Activated T-helper 1 cell treated with anti-CD3 and anti-CD28 coated beads, Interleukin-12 subunit alpha, Interleukin-12 subunit beta, Interleukin-2, Interleukin-4 antibody, amounts not matched to agents 30 ng/mL and 10 ng/mL and 1 ng/mL, durations not matched to agents 14 hours and 24 hours and 36 hours (primary cell): ENCODE results near the gene CBFB. TPM values are rescaled to one million over a fixed set of nuclear protein-coding genes. Genes with fewer than 3 reads are reported as not detected.
"Not testable (repeated sequence)": the region's sequence is repeated elsewhere in the genome, so short reads cannot be mapped to it uniquely, and the experiment has no call there.

Source experiments
- DNase-seq: peaks from one replicate; pipeline ENCODE4 v3.0.0; 2021; ENCODE audit warnings: low spot score
- H3K27ac Mint-ChIP-seq: one replicate; pipeline ENCODE4 v1.8.0; 2021; ENCODE audit warnings: mild to moderate bottlenecking, mixed read lengths
- H3K27me3 Mint-ChIP-seq: one replicate; pipeline ENCODE4 v1.8.0; 2022; ENCODE audit warnings: mild to moderate bottlenecking, moderate library complexity, mixed read lengths; ENCODE audit not compliant: insufficient read depth
- H3K36me3 Mint-ChIP-seq: one replicate; pipeline ENCODE4 v1.8.0; 2021; ENCODE audit warnings: low read depth, mixed read lengths
- H3K4me1 Mint-ChIP-seq: one replicate; pipeline ENCODE4 v1.8.0; 2021; ENCODE audit warnings: low read depth, mixed read lengths
- H3K4me3 Mint-ChIP-seq: one replicate; pipeline ENCODE4 v1.8.0; 2021; ENCODE audit warnings: mild to moderate bottlenecking, moderate library complexity, mixed read lengths
- H3K9me3 Mint-ChIP-seq: one replicate; pipeline ENCODE4 v1.8.0; 2021; ENCODE audit warnings: mixed read lengths
- intact Hi-C: fragments of 100-400 bp; cut with micrococcal nuclease; formaldehyde crosslinking; loops from one replicate; pipeline ENCODE4 v1.15.1; 2024
- total RNA-seq: library from RNA; stranded (reverse); gene quantifications from 2 replicates; pipeline ENCODE4 v1.2.3, GENCODE V29; 2022

Gene CBFB
- total RNA-seq, 1 donor from 2014 or later = 175 TPM

DNA sequence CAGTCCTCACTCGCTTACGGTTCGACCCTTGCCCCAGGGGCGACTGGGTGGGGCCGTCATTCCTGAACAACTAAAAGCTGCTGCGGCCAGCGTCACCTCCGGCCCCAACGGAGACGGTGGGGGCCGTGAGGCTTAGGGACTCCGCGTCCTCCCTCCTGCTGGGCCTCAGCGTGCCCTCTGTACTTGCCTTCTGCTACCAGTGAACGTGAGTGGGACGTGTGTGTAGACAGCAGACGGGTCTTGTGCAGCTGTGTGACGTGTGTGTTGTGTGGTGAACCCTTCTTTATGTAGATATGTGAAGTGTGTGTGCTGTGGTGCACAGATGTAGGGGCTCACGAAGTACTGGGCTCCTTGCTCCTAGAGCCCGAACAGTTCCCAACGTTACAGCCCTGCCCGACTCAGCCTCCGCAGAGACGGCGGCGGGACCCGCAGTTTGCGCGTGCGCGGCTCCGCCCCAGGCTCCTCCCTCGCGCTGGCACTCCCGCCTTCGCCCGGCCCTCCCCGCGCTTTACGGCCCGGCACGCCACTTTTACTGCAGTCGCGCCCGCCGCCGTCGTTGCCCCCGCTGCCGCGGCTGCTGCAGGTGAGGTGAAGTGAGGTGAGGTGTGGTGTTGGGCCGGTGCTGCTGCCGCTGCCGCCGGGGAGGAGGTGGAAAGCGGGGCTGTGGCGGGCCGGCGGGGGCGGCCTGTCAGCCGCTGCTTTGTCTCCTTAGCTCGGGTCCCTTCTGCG lies 80.6 kb downstream of the CBFB start, which contains the start of gene PHAF1:
Gene PHAF1, plus strand, starts transcription at position 535 of the 729 bp plus-strand sequence. CDS start 235 bp downstream, outside the sequence.
- Mint-ChIP-seq H3K9me3 (no peaks in the 10 kb centered on the region), H3K4me3 (peak within 1 kb of the TSS; percentile 96), H3K27ac (peak within 1 kb of the TSS; percentile 87), H3K36me3 (peaks cover 2% of the 10 kb centered on the region), H3K27me3 (no peaks in the 10 kb centered on the region), H3K4me1 (peaks cover 45% of the 10 kb centered on the region)
- intact Hi-C loops = loop anchor here (1.0 to 2.0 kb wide), 8 partner anchors 41 to 453 kb away; partner anchors contain the start of genes B3GNT9, CBFB, CTCF and FBXL8
- DNase-seq = peak; percentile 93

DNA sequence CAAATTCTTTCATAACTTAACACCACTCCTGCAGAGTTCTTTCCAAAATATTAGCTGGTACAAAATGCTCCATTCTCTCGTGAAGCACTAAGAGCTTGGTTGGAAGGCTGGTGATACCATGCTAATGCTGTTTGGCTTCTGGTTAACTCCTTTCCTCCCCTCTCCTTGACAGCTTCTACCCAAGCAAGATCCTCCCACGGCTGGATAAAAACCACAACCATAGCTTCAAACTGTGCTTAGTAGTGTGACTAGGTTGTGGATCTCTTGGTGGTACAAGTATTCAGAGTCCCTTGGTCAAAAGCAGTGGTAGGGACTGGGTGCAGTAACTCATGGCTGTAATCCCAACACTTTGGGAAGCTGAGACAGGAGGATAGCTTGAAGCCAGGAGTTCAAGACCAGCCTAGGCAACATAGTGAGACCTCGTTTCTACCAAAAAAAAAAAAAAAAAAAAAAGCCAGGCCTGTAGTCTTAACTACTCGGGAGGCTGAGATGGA lies 83.0 kb downstream of the CBFB start:
- Mint-ChIP-seq H3K4me3 (peak overlapping the region; percentile 96), H3K27me3 (no peaks in the 10 kb centered on the region), H3K9me3 (no peaks in the 10 kb centered on the region), H3K4me1 (peaks cover 39% of the 10 kb centered on the region), H3K27ac (no peak overlapping the region), H3K36me3 (peaks cover 4% of the 10 kb centered on the region)
- intact Hi-C loops = no loop called here
- DNase-seq = no peak

DNA sequence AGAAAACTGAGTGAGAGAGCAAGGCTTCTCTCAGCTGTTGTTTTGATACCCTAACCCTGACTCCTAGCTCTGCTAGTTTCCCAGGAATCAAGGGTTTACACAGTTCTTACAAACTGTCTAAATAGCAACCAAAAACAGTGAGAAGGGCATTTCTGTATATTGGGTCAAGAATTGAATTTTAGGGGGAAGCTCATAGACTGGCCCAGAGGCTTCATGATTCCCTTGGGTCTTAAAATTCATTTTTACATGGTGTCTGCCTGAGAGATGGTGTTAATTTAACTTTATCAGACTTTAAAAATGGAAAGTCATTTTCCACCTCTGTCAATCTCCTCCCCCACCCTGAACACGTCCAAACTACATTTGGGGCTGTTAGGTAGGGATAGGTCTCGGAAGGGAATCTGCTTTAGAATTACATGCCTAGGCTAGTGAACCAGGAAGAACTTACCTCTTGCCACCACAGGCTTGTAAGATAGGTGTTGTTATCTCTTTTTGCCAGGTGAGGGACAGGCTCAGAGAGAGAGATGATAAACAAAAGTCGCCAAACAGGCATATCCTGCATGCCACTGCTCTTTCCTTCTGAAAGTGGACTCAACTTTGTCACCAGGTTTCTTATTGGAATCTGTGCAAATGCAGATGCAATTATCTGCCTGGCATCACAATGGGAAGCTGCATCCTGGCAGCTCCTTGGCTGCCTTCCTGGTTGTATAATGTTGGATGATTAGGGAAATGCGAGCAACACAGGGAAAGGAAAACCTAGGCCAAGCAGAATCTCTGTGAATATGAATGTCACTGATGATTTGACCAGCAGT lies 83.8 kb downstream of the CBFB start:
- Mint-ChIP-seq H3K4me1 (peaks cover 39% of the 10 kb centered on the region), H3K4me3 (no peak overlapping the region), H3K9me3 (no peaks in the 10 kb centered on the region), H3K36me3 (peaks cover 4% of the 10 kb centered on the region), H3K27ac (no peak overlapping the region), H3K27me3 (no peaks in the 10 kb centered on the region)
- DNase-seq = no peak
- intact Hi-C loops = no loop called here

DNA sequence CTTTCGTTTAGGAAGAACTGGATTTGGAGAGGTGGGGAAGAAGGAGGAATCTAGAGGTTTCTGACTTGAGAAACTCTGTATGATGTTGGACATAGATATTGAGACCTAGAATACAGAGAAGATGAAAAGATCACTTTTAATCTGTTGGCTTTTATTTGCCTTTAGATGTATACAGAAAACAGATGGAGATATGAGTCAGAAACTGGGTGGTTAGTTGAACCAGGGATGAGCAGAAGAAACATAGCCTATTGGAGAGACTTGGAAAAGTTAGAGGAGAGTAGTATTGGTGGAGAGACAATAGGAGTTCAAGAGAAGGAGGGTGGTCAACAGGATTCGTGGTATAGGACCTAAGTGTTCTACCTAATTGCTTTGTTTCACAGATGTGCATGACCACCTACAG lies 85.8 kb downstream of the CBFB start:
- Mint-ChIP-seq H3K27me3 (no peaks in the 10 kb centered on the region), H3K4me1 (peaks cover 27% of the 10 kb centered on the region), H3K36me3 (peaks cover 4% of the 10 kb centered on the region), H3K4me3 (no peak overlapping the region), H3K27ac (no peak overlapping the region), H3K9me3 (no peaks in the 10 kb centered on the region)
- DNase-seq = no peak
- intact Hi-C loops = no loop called here

DNA sequence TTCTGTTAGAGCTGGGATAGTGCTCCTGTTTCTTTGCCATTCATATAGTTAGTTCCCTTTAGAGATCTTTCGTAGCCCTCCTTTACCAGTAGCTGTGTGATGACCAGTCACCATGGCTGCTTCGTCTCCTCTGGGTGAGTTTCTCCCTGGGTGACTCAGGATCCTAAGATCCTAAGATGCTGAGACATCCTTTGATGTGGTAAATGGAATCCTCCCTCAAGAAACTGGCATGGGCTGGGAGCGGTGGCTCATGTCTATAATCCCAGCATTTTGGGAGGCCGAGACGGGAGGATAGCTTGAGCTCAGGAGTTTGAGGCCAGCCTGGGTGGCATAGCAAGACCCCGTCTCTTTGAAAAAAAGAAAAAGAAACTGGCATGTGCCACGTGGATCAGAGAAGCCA lies 86.7 kb downstream of the CBFB start:
- Mint-ChIP-seq H3K4me3 (no peak overlapping the region), H3K4me1 (peaks cover 24% of the 10 kb centered on the region), H3K27ac (no peak overlapping the region), H3K36me3 (peaks cover 7% of the 10 kb centered on the region), H3K27me3 (no peaks in the 10 kb centered on the region), H3K9me3 (no peaks in the 10 kb centered on the region)
- DNase-seq = no peak
- intact Hi-C loops = no loop called here

DNA sequence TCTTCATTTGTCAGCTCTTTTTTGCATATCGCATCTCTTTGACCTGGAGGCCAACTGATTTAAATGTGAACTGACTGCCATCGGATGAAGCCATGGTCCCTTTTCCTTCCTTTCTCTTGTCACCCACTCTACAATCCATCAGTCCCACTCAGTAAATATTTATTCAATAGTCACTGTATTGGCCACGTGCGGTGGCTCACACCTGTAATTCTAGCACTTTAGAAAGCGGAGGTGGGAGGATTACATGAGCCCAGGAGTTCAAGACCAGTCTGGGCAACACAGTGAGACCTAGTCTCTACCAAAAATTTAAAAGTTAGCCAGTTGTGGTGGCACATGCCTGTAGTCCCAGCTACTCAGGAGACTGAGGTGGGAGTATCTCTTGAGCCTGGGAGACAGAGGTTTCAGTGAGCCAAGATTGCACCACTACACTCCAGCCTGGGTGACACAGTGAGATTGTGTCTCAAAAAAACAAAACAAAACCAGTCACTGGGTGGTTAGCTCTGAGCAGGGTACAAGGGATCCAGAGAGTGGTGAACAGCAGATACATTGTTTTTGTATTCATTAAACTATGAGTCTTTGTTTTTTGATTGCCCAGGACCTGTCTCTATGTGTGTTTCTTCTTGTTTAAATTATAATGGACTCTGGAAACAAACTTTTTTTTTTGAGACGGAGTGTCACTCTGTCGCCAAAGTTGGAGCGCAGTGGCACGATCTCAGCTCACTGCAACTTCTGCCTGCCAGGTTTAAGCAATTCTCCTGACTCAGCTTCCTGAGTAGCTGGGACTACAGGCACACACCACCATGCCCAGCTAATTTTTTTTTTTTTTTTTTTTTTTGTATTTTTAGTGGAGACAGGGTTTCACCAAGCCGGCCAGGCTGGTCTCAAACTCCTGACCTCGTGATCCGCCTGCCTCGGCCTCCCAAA lies 87.7 kb downstream of the CBFB start:
- H3K4me1 Mint-ChIP-seq = peaks cover 16% of the 10 kb centered on the region
- intact Hi-C loops = no loop called here
- no peaks in the 10 kb centered on the region for H3K9me3 Mint-ChIP-seq
- H3K4me3 Mint-ChIP-seq = no peak overlapping the region
- H3K27ac Mint-ChIP-seq = no peak overlapping the region
- H3K27me3 Mint-ChIP-seq = no peaks in the 10 kb centered on the region
- no peak for DNase-seq
- peaks cover 11% of the 10 kb centered on the region for H3K36me3 Mint-ChIP-seq

DNA sequence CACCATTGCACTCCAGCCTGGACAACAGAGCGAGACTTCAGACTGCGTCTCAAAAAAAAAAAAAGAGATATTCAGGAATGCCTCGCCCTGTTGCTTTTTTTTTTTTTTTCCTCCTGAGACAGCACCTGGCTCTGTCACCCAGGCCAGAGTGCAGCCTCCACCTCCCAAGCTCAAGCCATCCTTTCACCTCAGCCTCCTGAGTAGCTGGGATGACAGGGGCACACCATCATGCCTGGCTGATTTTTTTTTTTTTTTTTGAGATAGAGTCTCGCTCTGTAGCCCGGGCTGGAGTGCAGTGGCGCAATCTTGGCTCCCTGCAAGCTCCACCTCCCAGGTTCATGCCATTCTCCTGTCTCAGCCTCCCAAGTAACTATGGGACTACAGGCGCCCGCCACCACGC lies 88.8 kb downstream of the CBFB start:
- Mint-ChIP-seq H3K36me3 (peaks cover 13% of the 10 kb centered on the region), H3K4me1 (peaks cover 5% of the 10 kb centered on the region), H3K4me3 (no peak overlapping the region), H3K27me3 (no peaks in the 10 kb centered on the region), H3K27ac (no peak overlapping the region), H3K9me3 (no peaks in the 10 kb centered on the region)
- no peak for DNase-seq
- intact Hi-C loops = no loop called here

DNA sequence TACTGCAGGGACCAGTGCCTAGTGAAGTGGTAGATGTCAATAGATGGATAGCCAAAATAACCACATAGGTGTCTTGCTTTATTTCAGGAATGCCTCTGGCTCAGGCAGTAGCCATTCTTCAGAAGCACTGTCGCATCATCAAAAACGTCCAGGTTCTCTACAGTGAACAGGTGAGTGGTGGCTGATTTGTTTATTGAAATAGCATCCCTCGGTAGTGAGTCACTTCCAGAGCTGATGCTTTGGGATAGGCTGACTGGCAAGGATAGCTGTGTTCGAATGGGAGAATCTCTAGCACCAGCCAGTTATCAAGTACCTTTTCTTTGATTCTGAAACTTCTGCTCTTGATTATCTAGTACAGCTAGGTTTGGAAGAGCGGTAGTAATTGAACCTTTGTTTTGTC lies 91.1 kb downstream of the CBFB start:
- H3K9me3 Mint-ChIP-seq = no peaks in the 10 kb centered on the region
- H3K4me1 Mint-ChIP-seq = no peaks in the 10 kb centered on the region
- no peaks in the 10 kb centered on the region for H3K27me3 Mint-ChIP-seq
- H3K36me3 Mint-ChIP-seq = peaks cover 17% of the 10 kb centered on the region
- H3K27ac Mint-ChIP-seq = no peak overlapping the region
- DNase-seq = no peak
- H3K4me3 Mint-ChIP-seq = no peak overlapping the region
- intact Hi-C loops = no loop called here

DNA sequence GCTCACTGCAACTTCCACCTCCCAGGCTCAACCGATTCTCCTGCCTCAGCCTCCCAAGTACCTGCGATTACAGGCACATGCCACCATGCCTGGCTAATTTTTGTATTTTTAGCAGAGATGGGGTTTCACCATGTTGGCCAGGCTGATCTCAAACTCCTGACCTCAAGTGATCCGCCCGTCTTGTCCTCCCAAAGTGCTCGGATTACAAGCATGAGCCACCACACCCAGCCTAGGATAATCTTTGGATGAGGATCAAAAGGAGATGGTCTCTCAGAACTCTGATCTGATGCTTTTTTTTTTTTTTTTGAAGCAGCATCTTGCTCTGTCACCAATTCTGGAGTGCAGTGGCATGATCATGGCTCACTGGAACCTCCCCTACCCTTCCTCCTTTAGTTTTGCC lies 93.8 kb downstream of the CBFB start:
- H3K4me1 Mint-ChIP-seq, DNase-seq, H3K27me3 Mint-ChIP-seq, H3K4me3 Mint-ChIP-seq, intact Hi-C loops, H3K27ac Mint-ChIP-seq, H3K9me3 Mint-ChIP-seq: not testable (repeated sequence)
- peaks cover 20% of the 10 kb centered on the region for H3K36me3 Mint-ChIP-seq

DNA sequence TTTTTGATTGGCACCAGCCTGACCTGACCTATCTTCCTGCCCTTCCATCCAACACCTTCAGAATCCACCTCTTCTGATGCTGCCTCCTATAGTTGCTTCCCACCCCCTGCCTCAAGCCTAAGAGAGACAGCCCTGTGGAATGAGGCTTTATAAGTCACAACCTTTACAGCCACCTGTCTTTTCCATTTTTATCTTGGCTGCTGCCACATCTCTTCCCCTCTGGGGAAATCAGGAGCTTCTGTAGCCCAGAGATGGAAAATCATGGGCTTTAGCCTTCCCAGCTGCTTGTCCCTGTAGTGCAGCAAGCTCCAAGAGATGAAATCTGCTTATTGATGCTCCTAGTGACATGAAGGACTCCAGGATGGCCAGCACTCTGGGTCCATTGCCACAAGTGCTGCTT lies 99.5 kb downstream of the CBFB start:
- no peaks in the 10 kb centered on the region for H3K27me3 Mint-ChIP-seq
- no peaks in the 10 kb centered on the region for H3K9me3 Mint-ChIP-seq
- no peak overlapping the region for H3K4me3 Mint-ChIP-seq
- H3K27ac Mint-ChIP-seq = no peak overlapping the region
- DNase-seq = no peak
- intact Hi-C loops = no loop called here
- peaks cover 27% of the 10 kb centered on the region for H3K36me3 Mint-ChIP-seq
- H3K4me1 Mint-ChIP-seq = peaks cover 5% of the 10 kb centered on the region

DNA sequence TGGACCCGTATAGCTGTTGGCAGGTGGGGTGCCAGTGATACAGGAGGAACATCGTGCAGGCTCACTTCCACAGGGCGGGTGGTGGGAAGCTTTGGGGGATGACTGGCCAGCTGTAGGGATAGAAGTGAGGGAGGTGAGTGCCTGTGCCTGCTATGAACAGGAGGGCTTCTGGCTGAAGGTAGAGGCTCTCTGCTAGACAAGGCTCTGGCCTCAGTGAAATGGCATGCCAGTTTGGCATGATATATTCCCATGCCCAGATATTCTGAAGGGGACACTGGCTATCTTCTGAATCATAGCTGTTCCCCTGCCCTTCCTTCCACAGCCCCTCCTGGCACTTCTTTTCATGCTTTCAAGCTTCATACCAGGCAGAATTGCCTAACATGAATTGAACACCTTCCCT lies 99.9 kb downstream of the CBFB start:
- no peak overlapping the region for H3K27ac Mint-ChIP-seq
- peaks cover 5% of the 10 kb centered on the region for H3K4me1 Mint-ChIP-seq
- no peaks in the 10 kb centered on the region for H3K9me3 Mint-ChIP-seq
- intact Hi-C loops = no loop called here
- no peak for DNase-seq
- no peak overlapping the region for H3K4me3 Mint-ChIP-seq
- H3K36me3 Mint-ChIP-seq = peaks cover 23% of the 10 kb centered on the region
- H3K27me3 Mint-ChIP-seq = no peaks in the 10 kb centered on the region

DNA sequence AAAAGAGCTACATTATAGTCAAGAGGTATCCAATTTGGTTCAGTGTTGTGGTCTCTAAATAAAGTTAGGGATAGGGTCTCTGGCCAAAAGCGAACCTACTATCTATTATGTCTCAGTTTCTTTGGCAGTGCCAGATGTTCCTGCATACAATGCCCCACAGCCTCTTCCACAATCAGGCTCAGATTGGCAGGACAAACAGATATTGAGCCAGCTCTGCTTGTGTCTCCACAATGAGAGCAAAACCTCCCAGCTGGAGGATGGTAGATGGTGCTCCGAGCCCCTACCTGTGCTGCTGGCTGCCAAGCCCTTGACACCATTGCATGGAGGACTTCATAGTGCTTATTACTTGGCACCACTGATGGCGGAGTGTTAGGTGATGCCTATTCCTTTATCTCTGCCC lies 100.5 kb downstream of the CBFB start:
- Mint-ChIP-seq H3K4me3 (no peak overlapping the region), H3K36me3 (peaks cover 23% of the 10 kb centered on the region), H3K27ac (no peak overlapping the region), H3K9me3 (no peaks in the 10 kb centered on the region), H3K4me1 (peaks cover 5% of the 10 kb centered on the region), H3K27me3 (no peaks in the 10 kb centered on the region)
- no peak for DNase-seq
- intact Hi-C loops = no loop called here
